Measurements from ENCODE around the gene WDR5B. TPM values are rescaled to one million over a fixed set of nuclear protein-coding genes. Genes with fewer than 3 reads are reported as not detected.

The WDR5B gene
- total and polyA plus RNA-seq, 4 donors = 1.8 to 3.7 (median 2.0) TPM

- DNase-seq (ENCODE audit: low spot score) = no peak
Observed at GRCh38 chr3:122458992-122459391, 43.1 kb upstream of the WDR5B start.

GRCh38 chr3:122457706-122458105, 41.8 kb upstream of the WDR5B start:
- Histone ChIP-seq H3K4me1 (ENCODE audit: control insufficient read depth in 4 of 4, insufficient read depth in 4 of 4, low read length in 3 of 4) (peaks cover 8 to 45% (median 35%) of the 10 kb centered on the region in 4 donors), H3K36me3 (ENCODE audit: control insufficient read depth in 4 of 4, insufficient read depth in 3 of 4, low read depth in 1 of 4, low read length in 3 of 4) (peaks cover 1 to 19% (median 4%) of the 10 kb centered on the region in 4 donors), H3K9me3 (ENCODE audit: control insufficient read depth in 4 of 4, low read length in 3 of 4) (no peaks in the 10 kb centered on the region), H3K27me3 (ENCODE audit: control insufficient read depth in 4 of 4, insufficient read depth in 4 of 4, low read length in 3 of 4) (no peaks in the 10 kb centered on the region), H3K9ac (ENCODE audit: low read depth in 1 of 2, low read length in 2 of 2) (no peak overlapping the region), H3K27ac (ENCODE audit: low read depth in 1 of 2, low read length in 2 of 2) (peak overlapping the region; percentile 61 to 67), H3K4me3 (ENCODE audit: low read depth in 1 of 3, low read length in 3 of 3) (no peak overlapping the region)
- 67% methylated on average over 2 of the region's 2 CpGs for WGBS
- DNase-seq (ENCODE audit: low spot score) = no peak
- no peak for TF ChIP-seq EGR1 (IDR thresholded peaks at IDR 0.05; ENCODE audit: low read depth in 2 of 2)
- TF ChIP-seq FOXA1 (IDR thresholded peaks at IDR 0.05) = no peak
- peak in 1 of 2 donors; percentile 33 for TF ChIP-seq HNF4A (conservative IDR thresholded peaks at IDR 0.05)
- TF ChIP-seq MAX (IDR thresholded peaks at IDR 0.05) = no peak
- no peak for TF ChIP-seq TAF1 (conservative IDR thresholded peaks at IDR 0.05)
- no peak for TF ChIP-seq NR2F2 (IDR thresholded peaks at IDR 0.05)
- TF ChIP-seq SP1 (IDR thresholded peaks at IDR 0.05) = no peak
- TF ChIP-seq YY1 (IDR thresholded peaks at IDR 0.05) = no peak
- no peak for TF ChIP-seq ATF3 (IDR thresholded peaks at IDR 0.05)
- no peak for TF ChIP-seq REST (IDR thresholded peaks at IDR 0.05)
- TF ChIP-seq HNF4G (IDR thresholded peaks at IDR 0.05) = no peak
- TF ChIP-seq RXRA (IDR thresholded peaks at IDR 0.05) = no peak
- TF ChIP-seq CTCF (IDR thresholded peaks at IDR 0.05; ENCODE audit: low read depth, low read length, missing input control) = no peak
- TF ChIP-seq GABPA (IDR thresholded peaks at IDR 0.05 in 1 of 2, conservative IDR thresholded peaks at IDR 0.05 in 1 of 2) = no peak
- peak in 1 of 2 donors; percentile 19 for TF ChIP-seq JUND (IDR thresholded peaks at IDR 0.05)
- no peak for TF ChIP-seq FOXA2 (IDR thresholded peaks at IDR 0.05)

More at GRCh38 chr3:122458992-122459391, 43.1 kb upstream of the WDR5B start:
- H3K4me1 ChIP-seq (ENCODE audit: control insufficient read depth in 4 of 4, insufficient read depth in 4 of 4, low read length in 3 of 4) = peaks cover 8 to 45% (median 35%) of the 10 kb centered on the region in 4 donors
- peaks cover 0 to 11% (median 3%) of the 10 kb centered on the region in 4 donors for H3K36me3 ChIP-seq (ENCODE audit: control insufficient read depth in 4 of 4, insufficient read depth in 3 of 4, low read depth in 1 of 4, low read length in 3 of 4)
- H3K4me3 ChIP-seq (ENCODE audit: low read depth in 1 of 3, low read length in 3 of 3) = no peak overlapping the region
- H3K27ac ChIP-seq (ENCODE audit: low read depth in 1 of 2, low read length in 2 of 2) = peak overlapping the region in 1 of 2 donors; percentile 61
- H3K9ac ChIP-seq (ENCODE audit: low read depth in 1 of 2, low read length in 2 of 2) = no peak overlapping the region
- no peaks in the 10 kb centered on the region for H3K27me3 ChIP-seq (ENCODE audit: control insufficient read depth in 4 of 4, insufficient read depth in 4 of 4, low read length in 3 of 4)
- no peak for TF ChIP-seq YY1 (IDR thresholded peaks at IDR 0.05)
- peak; percentile 40 to 56 for TF ChIP-seq RAD21 (IDR thresholded peaks at IDR 0.05)
- WGBS = 76% methylated on average over 4 of the region's 4 CpGs
- H3K9me3 ChIP-seq (ENCODE audit: control insufficient read depth in 4 of 4, low read length in 3 of 4) = no peaks in the 10 kb centered on the region
